Measurements from ENCODE around the gene AMH. TPM values are rescaled to one million over a fixed set of nuclear protein-coding genes. Genes with fewer than 3 reads are reported as not detected.

Gene AMH
- total RNA-seq, 1 donor from 2014 or later, result 5.1 TPM

GRCh38 chr19:2287585-2288337 is 38.6 kb downstream of the AMH start:
- no peak for DNase-seq (ENCODE audit: low spot score)

GRCh38 chr19:2288338-2288817 is 39.3 kb downstream of the AMH start:
- no peak for DNase-seq (ENCODE audit: low spot score)

GRCh38 chr19:2288818-2289713 is 39.9 kb downstream of the AMH start:
- DNase-seq (ENCODE audit: low spot score), result no peak

GRCh38 chr19:2289714-2290435 is 40.8 kb downstream of the AMH start:
- DNase-seq (ENCODE audit: low spot score), result no peak

GRCh38 chr19:2290441-2291184 is 41.5 kb downstream of the AMH start:
- no peak for DNase-seq (ENCODE audit: low spot score)

GRCh38 chr19:2291185-2291751 is 42.1 kb downstream of the AMH start:
- no peak for DNase-seq (ENCODE audit: low spot score)

GRCh38 chr19:2294687-2295335 is 45.7 kb downstream of the AMH start:
- no peak for DNase-seq (ENCODE audit: low spot score)

- DNase-seq (ENCODE audit: low spot score), result no peak
Observed at GRCh38 chr19:2296141-2296540, 47.0 kb downstream of the AMH start.

GRCh38 chr19:2300533-2300932 is 51.4 kb downstream of the AMH start:
- no peak for DNase-seq (ENCODE audit: low spot score)

Other genes with a start within 250 kb of the AMH start
- 92.2 TPM for gene BTBD2, start 233.6 kb upstream of the AMH start, total RNA-seq
- 246 TPM for gene MKNK2, start 198.1 kb upstream of the AMH start, total RNA-seq
- 59.0 TPM for gene MOB3A, start 153.0 kb upstream of the AMH start, total RNA-seq
- gene IZUMO4, start 152.4 kb upstream of the AMH start, total RNA-seq, result 11.5 TPM
- gene AP3D1, start 97.8 kb upstream of the AMH start, total RNA-seq, result 125 TPM
- gene DOT1L, start 85.4 kb upstream of the AMH start, total RNA-seq, result 40.1 TPM
- 126 TPM for gene PLEKHJ1, start 13.0 kb upstream of the AMH start, total RNA-seq
- 72.8 TPM for gene SF3A2, start 12.5 kb upstream of the AMH start, total RNA-seq
- gene JSRP1, start 7.1 kb downstream of the AMH start, total RNA-seq, result 0.17 TPM
- gene PEAK3, start 32.9 kb downstream of the AMH start, total RNA-seq, result 1.0 TPM
- gene LINGO3, start 58.8 kb downstream of the AMH start, total RNA-seq, result 0.17 TPM
- 79.1 TPM for gene LSM7, start 79.3 kb downstream of the AMH start, total RNA-seq
- gene SPPL2B, start 79.4 kb downstream of the AMH start, total RNA-seq, result 148 TPM
- gene TMPRSS9, start 110.9 kb downstream of the AMH start, total RNA-seq, result not detected
- gene TIMM13, start 178.3 kb downstream of the AMH start, total RNA-seq, result 76.4 TPM
- 23.9 TPM for gene LMNB2, start 207.6 kb downstream of the AMH start, total RNA-seq
- gene GADD45B, start 226.8 kb downstream of the AMH start, total RNA-seq, result 59.8 TPM